ENCODE measurements around the gene FAM120AOS. TPM values are rescaled to one million over a fixed set of nuclear protein-coding genes. Genes with fewer than 3 reads are reported as not detected.

FAM120AOS gene
- polyA plus RNA-seq, 1 donor from 2014 or later: 44.5 TPM

- no peak overlapping the region for H3K4me3 ChIP-seq (ENCODE audit: low read length)
- no peaks in the 10 kb centered on the region for H3K9me3 ChIP-seq (ENCODE audit: low read length)
- H3K4me2 ChIP-seq (ENCODE audit: low read length): no peak overlapping the region
- no peak overlapping the region for H3K27ac ChIP-seq (ENCODE audit: low read length)
- no peaks in the 10 kb centered on the region for H3K27me3 ChIP-seq (ENCODE audit: insufficient read depth, low read depth, low read length)
- H3K9ac ChIP-seq (ENCODE audit: low read length): no peak overlapping the region
- H4K20me1 ChIP-seq (ENCODE audit: insufficient read depth): no peaks in the 10 kb centered on the region
- H3K36me3 ChIP-seq (ENCODE audit: insufficient read depth, low read length): no peaks in the 10 kb centered on the region
- H3K79me2 ChIP-seq (replicated peaks; ENCODE audit: insufficient read depth, low read length): no peaks in the 10 kb centered on the region
- no peak for TF ChIP-seq TAF1 (IDR thresholded peaks at IDR 0.05; ENCODE audit: low read depth)
- TF ChIP-seq CTCF (IDR thresholded peaks at IDR 0.05; ENCODE audit: poor library complexity, severe bottlenecking): no peak
- TF ChIP-seq POLR2AphosphoS5 (IDR thresholded peaks at IDR 0.05): no peak
- no peak for TF ChIP-seq RAD21 (conservative IDR thresholded peaks at IDR 0.05)
- TF ChIP-seq SMC3 (conservative IDR thresholded peaks at IDR 0.05; ENCODE audit: poor library complexity): no peak
- no peak for TF ChIP-seq EZH2 (IDR thresholded peaks at IDR 0.05; ENCODE audit: borderline replicate concordance, insufficient read depth, low read length, poor library complexity, severe bottlenecking)
- TF ChIP-seq, protein P1, sequence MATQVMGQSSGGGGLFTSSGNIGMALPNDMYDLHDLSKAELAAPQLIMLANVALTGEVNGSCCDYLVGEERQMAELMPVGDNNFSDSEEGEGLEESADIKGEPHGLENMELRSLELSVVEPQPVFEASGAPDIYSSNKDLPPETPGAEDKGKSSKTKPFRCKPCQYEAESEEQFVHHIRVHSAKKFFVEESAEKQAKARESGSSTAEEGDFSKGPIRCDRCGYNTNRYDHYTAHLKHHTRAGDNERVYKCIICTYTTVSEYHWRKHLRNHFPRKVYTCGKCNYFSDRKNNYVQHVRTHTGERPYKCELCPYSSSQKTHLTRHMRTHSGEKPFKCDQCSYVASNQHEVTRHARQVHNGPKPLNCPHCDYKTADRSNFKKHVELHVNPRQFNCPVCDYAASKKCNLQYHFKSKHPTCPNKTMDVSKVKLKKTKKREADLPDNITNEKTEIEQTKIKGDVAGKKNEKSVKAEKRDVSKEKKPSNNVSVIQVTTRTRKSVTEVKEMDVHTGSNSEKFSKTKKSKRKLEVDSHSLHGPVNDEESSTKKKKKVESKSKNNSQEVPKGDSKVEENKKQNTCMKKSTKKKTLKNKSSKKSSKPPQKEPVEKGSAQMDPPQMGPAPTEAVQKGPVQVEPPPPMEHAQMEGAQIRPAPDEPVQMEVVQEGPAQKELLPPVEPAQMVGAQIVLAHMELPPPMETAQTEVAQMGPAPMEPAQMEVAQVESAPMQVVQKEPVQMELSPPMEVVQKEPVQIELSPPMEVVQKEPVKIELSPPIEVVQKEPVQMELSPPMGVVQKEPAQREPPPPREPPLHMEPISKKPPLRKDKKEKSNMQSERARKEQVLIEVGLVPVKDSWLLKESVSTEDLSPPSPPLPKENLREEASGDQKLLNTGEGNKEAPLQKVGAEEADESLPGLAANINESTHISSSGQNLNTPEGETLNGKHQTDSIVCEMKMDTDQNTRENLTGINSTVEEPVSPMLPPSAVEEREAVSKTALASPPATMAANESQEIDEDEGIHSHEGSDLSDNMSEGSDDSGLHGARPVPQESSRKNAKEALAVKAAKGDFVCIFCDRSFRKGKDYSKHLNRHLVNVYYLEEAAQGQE (IDR thresholded peaks at IDR 0.05; ENCODE audit: borderline replicate concordance): no peak
- no peak for TF ChIP-seq MXI1 (conservative IDR thresholded peaks at IDR 0.05; ENCODE audit: poor library complexity, severe bottlenecking)
- TF ChIP-seq EP300 (conservative IDR thresholded peaks at IDR 0.05; ENCODE audit: poor library complexity, severe bottlenecking): no peak
- H3K9me2 ChIP-seq (ENCODE audit: insufficient read depth, low read length): no peaks in the 10 kb centered on the region
- no peaks in the 10 kb centered on the region for H3F3A ChIP-seq (ENCODE audit: insufficient read depth, low read length, poor library complexity, severe bottlenecking)
- no peak overlapping the region for H2AFZ ChIP-seq (ENCODE audit: low read depth, low read length)
Measured at GRCh38 chr9:93436655-93437407, 16.6 kb downstream of the FAM120AOS start.

- no peak overlapping the region for H2AFZ ChIP-seq (ENCODE audit: low read depth, low read length)
- H3K27ac ChIP-seq (ENCODE audit: low read length): no peak overlapping the region
- no peaks in the 10 kb centered on the region for H3K27me3 ChIP-seq (ENCODE audit: insufficient read depth, low read depth, low read length)
- H3K4me3 ChIP-seq (ENCODE audit: low read length): no peak overlapping the region
- no peaks in the 10 kb centered on the region for H4K20me1 ChIP-seq (ENCODE audit: insufficient read depth)
- H3K9ac ChIP-seq (ENCODE audit: low read length): no peak overlapping the region
- no peaks in the 10 kb centered on the region for H3K79me2 ChIP-seq (replicated peaks; ENCODE audit: insufficient read depth, low read length)
- no peaks in the 10 kb centered on the region for H3K9me3 ChIP-seq (ENCODE audit: low read length)
- H3K36me3 ChIP-seq (ENCODE audit: insufficient read depth, low read length): no peaks in the 10 kb centered on the region
- TF ChIP-seq POLR2AphosphoS5 (IDR thresholded peaks at IDR 0.05): no peak
- no peak for TF ChIP-seq SMC3 (conservative IDR thresholded peaks at IDR 0.05; ENCODE audit: poor library complexity)
- no peak for TF ChIP-seq RAD21 (conservative IDR thresholded peaks at IDR 0.05)
- TF ChIP-seq EP300 (conservative IDR thresholded peaks at IDR 0.05; ENCODE audit: poor library complexity, severe bottlenecking): no peak
- TF ChIP-seq CTCF (IDR thresholded peaks at IDR 0.05; ENCODE audit: poor library complexity, severe bottlenecking): no peak
- TF ChIP-seq EZH2 (IDR thresholded peaks at IDR 0.05; ENCODE audit: borderline replicate concordance, insufficient read depth, low read length, poor library complexity, severe bottlenecking): no peak
- TF ChIP-seq TAF1 (IDR thresholded peaks at IDR 0.05; ENCODE audit: low read depth): no peak
- TF ChIP-seq MXI1 (conservative IDR thresholded peaks at IDR 0.05; ENCODE audit: poor library complexity, severe bottlenecking): no peak
- TF ChIP-seq, protein P1 (IDR thresholded peaks at IDR 0.05; ENCODE audit: borderline replicate concordance): no peak
- H3F3A ChIP-seq (ENCODE audit: insufficient read depth, low read length, poor library complexity, severe bottlenecking): no peaks in the 10 kb centered on the region
- H3K9me2 ChIP-seq (ENCODE audit: insufficient read depth, low read length): no peaks in the 10 kb centered on the region
- no peak overlapping the region for H3K4me2 ChIP-seq (ENCODE audit: low read length)
Measured at GRCh38 chr9:93436218-93436617, 17.2 kb downstream of the FAM120AOS start.
